Right lobe of liver (tissue), 4 donors: ENCODE results near the gene KCND2.

Experiments
- POLR2A ChIP-seq: fragments of 450-650 bp; IDR thresholded peaks from one replicate; pipeline ENCODE4 v1.6.1; 2017; ENCODE audit warnings: antibody characterized with exemption, mild to moderate bottlenecking
- TF ChIP-seq, protein P1 (sequence below), 4 donors: fragments of 200-600 bp in 3 of 4; fragments of 450-650 bp in 1 of 4; IDR thresholded peaks; one replicate each; pipeline versions ENCODE4 v1.5.1 to v1.8.0; 2016 to 2022; ENCODE audit warnings: antibody characterized with exemption in 4 of 4, mild to moderate bottlenecking in 2 of 4
- donor health status: DM: no; HTN: no; CAD: no.
- donor health status: DM: no; HTN: no; CAD: no.
- donor health status: DM: no; HTN: yes; CAD: no.

DNA sequence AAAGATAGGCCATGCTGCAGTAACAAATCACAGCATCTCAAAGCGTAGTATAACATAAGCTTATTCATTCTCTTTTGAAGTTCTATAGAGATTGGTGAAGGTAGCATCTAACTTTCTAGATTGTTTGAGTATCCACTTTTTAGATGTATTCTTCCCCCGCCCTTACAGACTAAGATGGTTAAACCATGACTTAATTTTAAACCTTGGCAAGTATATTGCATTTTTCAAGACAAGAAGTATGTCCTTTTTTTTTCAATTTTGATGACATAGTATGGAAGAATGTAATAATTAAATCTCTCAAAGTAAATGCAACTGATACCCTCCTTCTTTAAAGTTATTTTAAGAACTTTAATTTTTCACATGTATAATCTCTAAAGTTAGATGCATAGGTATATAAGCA is 190.0 kb downstream of the KCND2 start:
- TF ChIP-seq, protein P1, sequence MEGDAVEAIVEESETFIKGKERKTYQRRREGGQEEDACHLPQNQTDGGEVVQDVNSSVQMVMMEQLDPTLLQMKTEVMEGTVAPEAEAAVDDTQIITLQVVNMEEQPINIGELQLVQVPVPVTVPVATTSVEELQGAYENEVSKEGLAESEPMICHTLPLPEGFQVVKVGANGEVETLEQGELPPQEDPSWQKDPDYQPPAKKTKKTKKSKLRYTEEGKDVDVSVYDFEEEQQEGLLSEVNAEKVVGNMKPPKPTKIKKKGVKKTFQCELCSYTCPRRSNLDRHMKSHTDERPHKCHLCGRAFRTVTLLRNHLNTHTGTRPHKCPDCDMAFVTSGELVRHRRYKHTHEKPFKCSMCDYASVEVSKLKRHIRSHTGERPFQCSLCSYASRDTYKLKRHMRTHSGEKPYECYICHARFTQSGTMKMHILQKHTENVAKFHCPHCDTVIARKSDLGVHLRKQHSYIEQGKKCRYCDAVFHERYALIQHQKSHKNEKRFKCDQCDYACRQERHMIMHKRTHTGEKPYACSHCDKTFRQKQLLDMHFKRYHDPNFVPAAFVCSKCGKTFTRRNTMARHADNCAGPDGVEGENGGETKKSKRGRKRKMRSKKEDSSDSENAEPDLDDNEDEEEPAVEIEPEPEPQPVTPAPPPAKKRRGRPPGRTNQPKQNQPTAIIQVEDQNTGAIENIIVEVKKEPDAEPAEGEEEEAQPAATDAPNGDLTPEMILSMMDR (IDR thresholded peaks at IDR 0.05) = no peak
- no peak for TF ChIP-seq POLR2A
